Central memory CD8-positive, alpha-beta T cell (primary cell): ENCODE data around the gene AGPAT4.

Experiments
- ATAC-seq: fragments of 150-1000 bp; cut with Tn5 transposase; replicated peaks from 2 replicates; pipeline ENCODE4 v1.10.0; 2022; ENCODE audit warnings: mild to moderate bottlenecking, moderate FRiP score, moderate number of reproducible peaks; ENCODE audit not compliant: poor library complexity, severe bottlenecking; ENCODE audit errors: extremely low read depth
- DNase-seq, 2 donors: peaks; one replicate each; pipeline ENCODE4 v3.0.0; 2021; ENCODE audit warnings: low spot score in 2 of 2
- H3K27ac Mint-ChIP-seq: one replicate; pipeline ENCODE4 v1.8.0; 2022; ENCODE audit warnings: low read depth, mild to moderate bottlenecking, moderate library complexity, mixed read lengths
- H3K27me3 Mint-ChIP-seq: one replicate; pipeline ENCODE4 v1.8.0; 2022; ENCODE audit warnings: mixed read lengths
- H3K36me3 Mint-ChIP-seq: one replicate; pipeline ENCODE4 v1.8.0; 2022; ENCODE audit warnings: mild to moderate bottlenecking, moderate library complexity, mixed read lengths; ENCODE audit not compliant: insufficient read depth
- H3K4me1 Mint-ChIP-seq: one replicate; pipeline ENCODE4 v1.8.0; 2022; ENCODE audit warnings: mixed read lengths
- H3K4me3 Mint-ChIP-seq: one replicate; pipeline ENCODE4 v1.8.0; 2022; ENCODE audit warnings: mild to moderate bottlenecking, moderate library complexity, mixed read lengths
- H3K9me3 Mint-ChIP-seq: one replicate; pipeline ENCODE4 v1.8.0; 2022; ENCODE audit warnings: mixed read lengths

The AGPAT4 gene

GRCh38 chr6:161242779-161243693, 30.8 kb downstream of the AGPAT4 start:
- H3K9me3 Mint-ChIP-seq: no peaks in the 10 kb centered on the region
- peaks cover 11% of the 10 kb centered on the region for H3K36me3 Mint-ChIP-seq
- DNase-seq (peak; percentile 51 to 71), ATAC-seq (peak; percentile 86)
- H3K4me1 Mint-ChIP-seq: peaks cover 17% of the 10 kb centered on the region
- H3K4me3 Mint-ChIP-seq: peak overlapping the region; percentile 32
- H3K27me3 Mint-ChIP-seq: no peaks in the 10 kb centered on the region
- H3K27ac Mint-ChIP-seq: peak overlapping the region; percentile 88

- Mint-ChIP-seq H3K9me3 (no peaks in the 10 kb centered on the region), H3K36me3 (peaks cover 11% of the 10 kb centered on the region), H3K4me3 (peak overlapping the region; percentile 32), H3K27me3 (no peaks in the 10 kb centered on the region), H3K4me1 (peaks cover 17% of the 10 kb centered on the region), H3K27ac (peak overlapping the region; percentile 88)
- DNase-seq (no peak), ATAC-seq (peak; percentile 54)
Measured at GRCh38 chr6:161242113-161242512, 31.7 kb downstream of the AGPAT4 start.

- Mint-ChIP-seq H3K4me3 (no peak overlapping the region), H3K27ac (no peak overlapping the region), H3K4me1 (peaks cover 21% of the 10 kb centered on the region), H3K27me3 (no peaks in the 10 kb centered on the region), H3K9me3 (no peaks in the 10 kb centered on the region), H3K36me3 (peaks cover 12% of the 10 kb centered on the region)
- ATAC-seq (no peak), DNase-seq (no peak)
Measured at GRCh38 chr6:161239001-161239400, 34.9 kb downstream of the AGPAT4 start.

DNA sequence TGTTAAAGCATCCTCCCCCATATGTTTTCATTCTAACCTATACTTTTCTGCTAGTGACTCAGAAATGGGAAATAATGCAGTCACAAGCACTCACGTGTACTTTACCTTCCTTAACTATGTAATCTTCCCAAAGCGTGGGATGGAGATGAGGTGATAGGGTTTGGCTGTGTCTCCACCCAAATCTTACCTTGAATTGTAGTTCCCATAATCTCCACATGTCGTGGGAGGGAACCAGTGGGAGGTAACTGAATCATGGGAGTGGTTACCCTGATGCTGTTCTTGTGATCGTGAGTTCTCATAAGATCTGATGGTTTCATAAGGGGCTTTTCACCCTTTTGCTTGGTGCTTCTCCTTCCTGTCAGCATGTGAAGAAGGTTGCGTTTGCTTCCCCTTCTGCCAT, 35.4 kb downstream of the AGPAT4 start:
- Mint-ChIP-seq H3K27me3 (no peaks in the 10 kb centered on the region), H3K4me3 (no peak overlapping the region), H3K36me3 (peaks cover 10% of the 10 kb centered on the region), H3K27ac (no peak overlapping the region), H3K4me1 (peaks cover 16% of the 10 kb centered on the region), H3K9me3 (no peaks in the 10 kb centered on the region)
- DNase-seq (no peak), ATAC-seq (no peak)

DNA sequence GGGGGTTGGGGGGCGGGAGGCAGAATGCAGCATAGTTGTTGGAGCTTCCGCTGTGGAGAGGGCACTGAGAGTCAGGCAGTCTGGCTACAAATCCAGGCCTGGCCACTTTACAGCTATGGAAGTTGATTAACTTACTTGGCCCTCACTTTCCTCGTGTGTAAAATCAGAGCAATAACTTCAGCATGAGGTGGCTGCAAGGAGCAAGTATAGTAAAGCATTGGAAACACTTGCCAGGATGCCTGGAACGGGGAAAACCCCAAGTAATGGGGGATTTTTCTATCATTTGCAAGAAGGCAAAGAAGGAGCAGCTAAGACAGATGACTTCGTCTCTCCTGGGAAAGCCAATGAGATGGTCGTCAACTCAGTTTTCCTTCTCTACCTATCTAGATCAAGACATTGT, 35.8 kb downstream of the AGPAT4 start:
- H3K4me3 Mint-ChIP-seq: no peak overlapping the region
- no peak overlapping the region for H3K27ac Mint-ChIP-seq
- H3K4me1 Mint-ChIP-seq: peaks cover 13% of the 10 kb centered on the region
- no peaks in the 10 kb centered on the region for H3K9me3 Mint-ChIP-seq
- peaks cover 6% of the 10 kb centered on the region for H3K36me3 Mint-ChIP-seq
- no peaks in the 10 kb centered on the region for H3K27me3 Mint-ChIP-seq
- ATAC-seq (no peak), DNase-seq (no peak)

- H3K36me3 Mint-ChIP-seq: peaks cover 2% of the 10 kb centered on the region
- H3K9me3 Mint-ChIP-seq: no peaks in the 10 kb centered on the region
- H3K27me3 Mint-ChIP-seq: no peaks in the 10 kb centered on the region
- H3K4me1 Mint-ChIP-seq: peaks cover 13% of the 10 kb centered on the region
- H3K4me3 Mint-ChIP-seq: no peak overlapping the region
- ATAC-seq (no peak), DNase-seq (no peak)
- H3K27ac Mint-ChIP-seq: no peak overlapping the region
Measured at GRCh38 chr6:161237176-161237575, 36.7 kb downstream of the AGPAT4 start.

DNA sequence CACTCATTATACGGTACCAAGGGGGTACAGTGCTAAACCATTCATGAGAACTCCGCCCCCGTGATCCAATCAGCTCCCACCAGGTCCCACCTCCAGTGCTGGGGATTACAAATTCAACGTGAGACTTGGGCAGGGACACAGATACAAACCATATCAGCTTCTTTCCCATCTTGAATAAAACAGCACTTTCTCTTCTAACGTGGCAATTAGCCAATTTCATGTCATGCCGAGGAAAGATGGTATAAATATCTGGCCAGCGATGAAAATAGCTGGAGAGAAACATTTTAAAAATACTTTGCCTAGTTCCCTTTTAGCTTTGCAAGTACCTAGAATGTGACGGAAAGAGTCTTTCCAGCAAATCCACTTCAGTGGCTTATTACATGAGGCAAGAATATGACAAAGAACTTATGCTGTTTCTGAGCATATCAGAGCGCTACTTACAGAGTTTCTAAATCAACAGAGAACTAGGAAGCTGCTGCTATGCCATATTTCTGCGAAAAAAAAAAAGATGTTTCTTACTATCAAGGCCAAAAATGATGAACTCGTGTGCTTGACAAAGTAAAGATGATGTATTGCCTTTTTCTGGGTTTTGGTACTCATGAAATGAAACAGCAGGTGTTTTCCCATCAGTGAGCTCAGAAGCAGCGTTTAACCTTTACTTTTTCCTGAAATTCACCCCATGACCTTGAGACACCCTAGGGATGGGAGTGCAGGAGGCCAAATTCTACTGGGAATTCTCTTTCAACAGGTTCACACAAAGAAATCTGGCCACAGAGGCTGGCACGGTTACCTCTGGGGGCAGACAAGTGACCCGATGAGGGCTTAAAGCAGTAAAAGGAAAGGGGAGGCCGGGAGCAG, 37.9 kb downstream of the AGPAT4 start:
- H3K9me3 Mint-ChIP-seq: no peaks in the 10 kb centered on the region
- ATAC-seq: no peak
- no peaks in the 10 kb centered on the region for H3K27me3 Mint-ChIP-seq
- H3K27ac Mint-ChIP-seq: peak overlapping the region; percentile 55
- peaks cover 13% of the 10 kb centered on the region for H3K4me1 Mint-ChIP-seq
- H3K36me3 Mint-ChIP-seq: peaks cover 2% of the 10 kb centered on the region
- no peak for DNase-seq
- no peak overlapping the region for H3K4me3 Mint-ChIP-seq

GRCh38 chr6:161233986-161234661, 39.7 kb downstream of the AGPAT4 start:
- DNase-seq (no peak), ATAC-seq (no peak)
- H3K27me3 Mint-ChIP-seq: no peaks in the 10 kb centered on the region
- H3K4me3 Mint-ChIP-seq: no peak overlapping the region
- no peak overlapping the region for H3K27ac Mint-ChIP-seq
- H3K9me3 Mint-ChIP-seq: no peaks in the 10 kb centered on the region
- peaks cover 2% of the 10 kb centered on the region for H3K36me3 Mint-ChIP-seq
- H3K4me1 Mint-ChIP-seq: peaks cover 5% of the 10 kb centered on the region

DNA sequence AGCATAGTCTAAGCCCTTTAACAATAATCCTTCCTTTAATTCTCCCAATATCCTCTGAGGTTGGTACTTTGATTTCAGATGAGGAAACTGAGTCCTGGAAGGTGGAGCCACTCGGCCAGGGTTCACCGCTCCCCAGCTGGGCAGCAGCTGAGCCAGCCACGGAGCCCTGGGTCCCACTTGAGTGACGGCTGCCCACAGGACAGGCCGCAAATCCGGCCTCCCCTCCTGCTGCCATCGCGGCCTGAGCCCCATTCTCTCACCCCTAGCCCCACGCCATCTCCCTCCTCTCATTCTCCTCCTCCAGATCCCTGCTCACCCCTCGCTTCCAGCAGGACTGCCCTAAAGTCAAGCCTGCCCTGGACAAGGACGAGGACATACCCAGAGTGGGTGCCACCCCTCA, 41.4 kb downstream of the AGPAT4 start:
- Mint-ChIP-seq H3K27me3 (no peaks in the 10 kb centered on the region), H3K9me3 (no peaks in the 10 kb centered on the region), H3K27ac (no peak overlapping the region), H3K36me3 (peaks cover 4% of the 10 kb centered on the region), H3K4me3 (no peak overlapping the region), H3K4me1 (peaks cover 20% of the 10 kb centered on the region)
- no peak for ATAC-seq
- DNase-seq: no peak

DNA sequence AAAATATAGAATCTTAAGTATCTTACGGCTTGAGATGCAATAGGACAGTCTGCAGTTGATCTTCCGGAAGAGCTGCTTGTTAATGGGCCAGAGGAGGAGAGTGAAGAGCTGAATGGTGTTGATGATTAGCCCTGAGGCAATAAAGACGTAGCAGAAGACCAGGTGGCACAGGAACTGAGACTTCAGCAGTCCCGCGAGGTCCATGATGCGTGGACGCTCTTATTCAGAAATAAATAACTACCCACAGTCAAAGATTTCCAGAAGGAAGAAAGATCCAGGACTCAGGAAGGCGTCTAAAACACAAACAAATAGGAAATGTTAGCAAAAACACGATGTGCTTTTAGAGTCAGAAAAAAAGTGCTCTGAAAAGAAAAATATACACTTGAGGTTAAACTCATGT, 41.9 kb downstream of the AGPAT4 start:
- no peak for ATAC-seq
- Mint-ChIP-seq H3K4me1 (peaks cover 25% of the 10 kb centered on the region), H3K4me3 (no peak overlapping the region), H3K36me3 (peaks cover 5% of the 10 kb centered on the region), H3K27ac (no peak overlapping the region), H3K27me3 (no peaks in the 10 kb centered on the region), H3K9me3 (no peaks in the 10 kb centered on the region)
- no peak for DNase-seq

DNA sequence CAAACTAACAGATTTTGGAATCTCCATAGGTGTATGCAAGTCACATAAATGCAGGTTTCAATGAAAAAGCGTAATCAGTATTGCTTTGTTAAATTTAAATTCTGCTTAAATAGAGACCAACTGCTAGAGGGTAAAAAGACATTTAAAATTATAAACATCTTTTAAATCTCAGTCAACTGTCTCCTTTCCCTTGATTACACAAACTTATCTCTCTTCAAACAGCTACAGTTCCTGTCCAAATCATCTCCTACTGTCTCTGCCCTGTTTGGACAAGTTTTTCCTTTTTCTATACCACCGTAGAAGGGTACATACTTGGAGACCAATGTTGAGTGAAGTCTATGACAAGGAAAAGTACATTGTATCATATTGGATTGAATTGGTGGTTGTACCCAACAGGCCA, 43.5 kb downstream of the AGPAT4 start:
- peaks cover 36% of the 10 kb centered on the region for H3K4me1 Mint-ChIP-seq
- H3K36me3 Mint-ChIP-seq: peaks cover 5% of the 10 kb centered on the region
- DNase-seq (no peak), ATAC-seq (no peak)
- H3K4me3 Mint-ChIP-seq: no peak overlapping the region
- H3K27ac Mint-ChIP-seq: no peak overlapping the region
- no peaks in the 10 kb centered on the region for H3K27me3 Mint-ChIP-seq
- H3K9me3 Mint-ChIP-seq: no peaks in the 10 kb centered on the region

- H3K27ac Mint-ChIP-seq: peak overlapping the region; percentile 76
- no peak for DNase-seq
Measured at GRCh38 chr6:161228921-161229591, 44.8 kb downstream of the AGPAT4 start.

More at GRCh38 chr6:161228921-161229591, 44.8 kb downstream of the AGPAT4 start:
- no peaks in the 10 kb centered on the region for H3K9me3 Mint-ChIP-seq
- peaks cover 5% of the 10 kb centered on the region for H3K36me3 Mint-ChIP-seq
- H3K27me3 Mint-ChIP-seq: no peaks in the 10 kb centered on the region
- peaks cover 42% of the 10 kb centered on the region for H3K4me1 Mint-ChIP-seq
- peak overlapping the region; percentile 7 for H3K4me3 Mint-ChIP-seq
- ATAC-seq: no peak
